Stimulated activated CD4-positive, alpha-beta T cell treated with anti-CD3 and anti-CD28 coated beads, Interleukin-15, amount 100 ng/mL, for 48 hours (primary cell): ENCODE measurements around the gene PEX16.

Source experiments
- DNase-seq, 2 donors: peaks; one replicate each; pipeline ENCODE4 v3.0.0-alpha.2; 2020; ENCODE audit warnings: low read depth in 2 of 2

PEX16 gene

GRCh38 chr11:45876401-45876800 lies 41.3 kb downstream of the PEX16 start:
- DNase-seq = no peak

- peak; percentile 18 to 19 for DNase-seq
Observed at GRCh38 chr11:45872651-45873356, 44.9 kb downstream of the PEX16 start.

GRCh38 chr11:45871638-45872037 lies 46.0 kb downstream of the PEX16 start:
- DNase-seq = no peak

GRCh38 chr11:45870706-45871105 lies 47.0 kb downstream of the PEX16 start:
- DNase-seq = no peak

DNA sequence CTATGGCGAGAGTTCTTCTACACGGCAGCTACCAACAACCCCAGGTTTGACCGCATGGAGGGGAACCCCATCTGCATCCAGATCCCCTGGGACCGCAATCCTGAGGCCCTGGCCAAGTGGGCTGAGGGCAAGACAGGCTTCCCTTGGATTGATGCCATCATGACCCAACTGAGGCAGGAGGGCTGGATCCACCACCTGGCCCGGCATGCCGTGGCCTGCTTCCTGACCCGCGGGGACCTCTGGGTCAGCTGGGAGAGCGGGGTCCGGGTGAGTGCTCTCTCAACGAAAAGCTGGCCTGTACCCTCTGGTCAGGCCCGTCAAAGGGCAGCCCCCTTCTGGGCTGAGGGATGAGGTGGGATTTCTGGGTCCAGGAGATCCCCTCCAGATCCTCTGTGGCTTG lies 48.1 kb downstream of the PEX16 start:
- no peak for DNase-seq

DNA sequence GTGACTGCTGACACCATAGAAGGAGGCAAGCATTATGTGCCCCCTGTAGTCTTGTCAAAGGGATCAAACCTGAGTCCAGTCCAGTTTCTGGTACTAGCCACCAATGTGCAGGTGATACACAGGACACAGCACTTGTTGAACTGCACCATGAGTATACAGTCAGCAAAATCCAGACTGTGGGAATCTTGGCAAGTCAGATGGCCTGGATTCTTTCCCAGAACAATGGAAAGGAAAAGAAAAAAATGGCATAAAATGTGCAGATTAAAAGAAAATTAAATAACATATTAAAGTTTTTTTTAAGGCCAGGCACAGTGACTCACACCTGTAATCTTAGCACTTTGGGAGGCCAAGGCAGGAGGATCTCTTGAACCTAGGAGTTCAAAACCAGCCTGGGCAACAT lies 53.6 kb downstream of the PEX16 start:
- DNase-seq = no peak

GRCh38 chr11:45860764-45861510 lies 56.7 kb downstream of the PEX16 start:
- DNase-seq = no peak

GRCh38 chr11:45860348-45860747 lies 57.3 kb downstream of the PEX16 start:
- no peak for DNase-seq
